Osteoblast (primary cell): Measurements from ENCODE around the gene AKT3. TPM values are rescaled to one million over a fixed set of nuclear protein-coding genes. Genes with fewer than 3 reads are reported as not detected.

Experiments
- DNase-seq: peaks from one replicate; pipeline ENCODE4 v3.0.0; 2011; ENCODE audit warnings: low spot score, mixed read lengths; ENCODE audit not compliant: insufficient read length; ENCODE audit errors: missing footprints
- H2AFZ ChIP-seq: 2 replicates; pipeline ENCODE4 v1.6.0; 2011; ENCODE audit warnings: mild to moderate bottlenecking, low read length
- H3K27ac ChIP-seq: 2 replicates; pipeline ENCODE4 v1.5.1; 2011; ENCODE audit warnings: mild to moderate bottlenecking, low read depth, low read length, moderate library complexity
- H3K27me3 ChIP-seq: 2 replicates; pipeline ENCODE4 v1.6.0; 2012; ENCODE audit warnings: mild to moderate bottlenecking, control low read depth, inconsistent platforms, low read length, moderate library complexity; ENCODE audit not compliant: insufficient read depth
- H3K36me3 ChIP-seq: 2 replicates; pipeline ENCODE4 v1.5.1; 2011; ENCODE audit warnings: mild to moderate bottlenecking, low read length, control low read depth, moderate library complexity; ENCODE audit not compliant: insufficient read depth
- H3K4me1 ChIP-seq: 2 replicates; pipeline ENCODE4 v1.5.1; 2011; ENCODE audit warnings: mild to moderate bottlenecking, low read length, control low read depth, moderate library complexity; ENCODE audit not compliant: insufficient read depth
- H3K4me2 ChIP-seq: 2 replicates; pipeline ENCODE4 v1.6.0; 2011; ENCODE audit warnings: mild to moderate bottlenecking, low read length; ENCODE audit not compliant: insufficient read depth
- H3K4me3 ChIP-seq: fragments of 200-600 bp; sonication (generic); 3 replicates; pipeline ENCODE4 v1.5.1; 2012; ENCODE audit warnings: mild to moderate bottlenecking, low read length, inconsistent platforms; ENCODE audit not compliant: insufficient read depth
- H3K79me2 ChIP-seq: 2 replicates; pipeline ENCODE4 v1.6.0; 2012; ENCODE audit warnings: mild to moderate bottlenecking, low read length, control low read depth, inconsistent platforms; ENCODE audit not compliant: insufficient read depth
- H3K9me3 ChIP-seq: 2 replicates; pipeline ENCODE4 v1.5.1; 2011; ENCODE audit warnings: low read depth, low read length, control low read depth
- H4K20me1 ChIP-seq: 2 replicates; pipeline ENCODE4 v1.6.0; 2012; ENCODE audit warnings: mild to moderate bottlenecking, low read length, control low read depth; ENCODE audit not compliant: insufficient read depth
- CTCF ChIP-seq: IDR thresholded peaks from 2 replicates; pipeline ENCODE4 v1.5.1; 2011; ENCODE audit warnings: mild to moderate bottlenecking, low read depth, low read length, moderate library complexity; ENCODE audit errors: extremely low read depth
- total RNA-seq: library from RNA; depleted of rRNA; stranded (reverse); fragments of >200 nt; gene quantifications from 2 replicates; pipeline ENCODE4 v1.2.3, GENCODE V29; 2012

AKT3 gene
- total RNA-seq, 1 donor = 38.7 TPM

- Histone ChIP-seq H3K27ac (no peak overlapping the region), H4K20me1 (no peaks in the 10 kb centered on the region), H3K79me2 (no peaks in the 10 kb centered on the region), H3K27me3 (no peaks in the 10 kb centered on the region), H3K4me3 (no peak overlapping the region), H3K36me3 (peaks cover 8% of the 10 kb centered on the region), H3K4me1 (no peaks in the 10 kb centered on the region), H2AFZ (no peak overlapping the region), H3K9me3 (no peaks in the 10 kb centered on the region), H3K4me2 (no peak overlapping the region)
- no peak for DNase-seq
- TF ChIP-seq CTCF = no peak
Measured at GRCh38 chr1:243455760-243456651, 394.0 kb downstream of the AKT3 start.

GRCh38 chr1:243454328-243454997 lies 395.6 kb downstream of the AKT3 start:
- no peak overlapping the region for H2AFZ ChIP-seq
- H3K79me2 ChIP-seq = no peaks in the 10 kb centered on the region
- no peak for TF ChIP-seq CTCF
- H3K9me3 ChIP-seq = no peaks in the 10 kb centered on the region
- peaks cover 5% of the 10 kb centered on the region for H3K36me3 ChIP-seq
- H3K4me1 ChIP-seq = no peaks in the 10 kb centered on the region
- no peak for DNase-seq
- no peaks in the 10 kb centered on the region for H3K27me3 ChIP-seq
- no peak overlapping the region for H3K4me2 ChIP-seq
- no peak overlapping the region for H3K27ac ChIP-seq
- no peaks in the 10 kb centered on the region for H4K20me1 ChIP-seq
- H3K4me3 ChIP-seq = no peak overlapping the region

GRCh38 chr1:243452092-243452491 lies 398.0 kb downstream of the AKT3 start:
- no peak overlapping the region for H2AFZ ChIP-seq
- H3K36me3 ChIP-seq = peaks cover 5% of the 10 kb centered on the region
- H3K27me3 ChIP-seq = no peaks in the 10 kb centered on the region
- no peaks in the 10 kb centered on the region for H4K20me1 ChIP-seq
- no peak for DNase-seq
- no peaks in the 10 kb centered on the region for H3K9me3 ChIP-seq
- no peaks in the 10 kb centered on the region for H3K79me2 ChIP-seq
- H3K4me1 ChIP-seq = no peaks in the 10 kb centered on the region
- H3K4me2 ChIP-seq = no peak overlapping the region
- no peak overlapping the region for H3K27ac ChIP-seq
- no peak for TF ChIP-seq CTCF
- H3K4me3 ChIP-seq = no peak overlapping the region

GRCh38 chr1:243449373-243449772 lies 400.7 kb downstream of the AKT3 start:
- no peak overlapping the region for H3K4me2 ChIP-seq
- H2AFZ ChIP-seq = no peak overlapping the region
- no peak for DNase-seq
- H3K36me3 ChIP-seq = peaks cover 2% of the 10 kb centered on the region
- no peaks in the 10 kb centered on the region for H3K9me3 ChIP-seq
- H4K20me1 ChIP-seq = no peaks in the 10 kb centered on the region
- H3K27me3 ChIP-seq = no peaks in the 10 kb centered on the region
- TF ChIP-seq CTCF = no peak
- H3K27ac ChIP-seq = no peak overlapping the region
- no peaks in the 10 kb centered on the region for H3K4me1 ChIP-seq
- no peaks in the 10 kb centered on the region for H3K79me2 ChIP-seq
- H3K4me3 ChIP-seq = no peak overlapping the region
